NB4 (cell line): Measurements from ENCODE around the gene MFSD11.

Experiments
- DNase-seq: peaks from one replicate; pipeline ENCODE4 v3.0.0; 2010; ENCODE audit warnings: low read depth
- H3K4me3 ChIP-seq: one replicate; pipeline ENCODE4 v1.5.1; 2011; ENCODE audit warnings: mild to moderate bottlenecking, low read depth, low read length, moderate library complexity
- MAX ChIP-seq: IDR thresholded peaks from 2 replicates; pipeline ENCODE4 v1.6.1; 2011; ENCODE audit warnings: low read depth, low read length
- MYC ChIP-seq: IDR thresholded peaks from 2 replicates; pipeline ENCODE4 v1.6.1; 2011; ENCODE audit warnings: low read depth, low read length
- POLR2A ChIP-seq: IDR thresholded peaks from 2 replicates; pipeline ENCODE4 v1.6.1; 2011; ENCODE audit warnings: mild to moderate bottlenecking; ENCODE audit not compliant: insufficient read length; ENCODE audit errors: extremely low read depth
- TF ChIP-seq, protein P1 (sequence below): IDR thresholded peaks from one replicate; pipeline ENCODE4 v1.5.1; 2012; ENCODE audit warnings: low read depth, low read length

Gene MFSD11

GRCh38 chr17:76716146-76716838, 21.6 kb upstream of the MFSD11 start:
- H3K4me3 ChIP-seq: no peak overlapping the region
- peak; percentile 93 for DNase-seq
- peak; percentile 21 for TF ChIP-seq POLR2A
- TF ChIP-seq, protein P1, sequence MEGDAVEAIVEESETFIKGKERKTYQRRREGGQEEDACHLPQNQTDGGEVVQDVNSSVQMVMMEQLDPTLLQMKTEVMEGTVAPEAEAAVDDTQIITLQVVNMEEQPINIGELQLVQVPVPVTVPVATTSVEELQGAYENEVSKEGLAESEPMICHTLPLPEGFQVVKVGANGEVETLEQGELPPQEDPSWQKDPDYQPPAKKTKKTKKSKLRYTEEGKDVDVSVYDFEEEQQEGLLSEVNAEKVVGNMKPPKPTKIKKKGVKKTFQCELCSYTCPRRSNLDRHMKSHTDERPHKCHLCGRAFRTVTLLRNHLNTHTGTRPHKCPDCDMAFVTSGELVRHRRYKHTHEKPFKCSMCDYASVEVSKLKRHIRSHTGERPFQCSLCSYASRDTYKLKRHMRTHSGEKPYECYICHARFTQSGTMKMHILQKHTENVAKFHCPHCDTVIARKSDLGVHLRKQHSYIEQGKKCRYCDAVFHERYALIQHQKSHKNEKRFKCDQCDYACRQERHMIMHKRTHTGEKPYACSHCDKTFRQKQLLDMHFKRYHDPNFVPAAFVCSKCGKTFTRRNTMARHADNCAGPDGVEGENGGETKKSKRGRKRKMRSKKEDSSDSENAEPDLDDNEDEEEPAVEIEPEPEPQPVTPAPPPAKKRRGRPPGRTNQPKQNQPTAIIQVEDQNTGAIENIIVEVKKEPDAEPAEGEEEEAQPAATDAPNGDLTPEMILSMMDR: no peak
- TF ChIP-seq MYC: peak; percentile 73
- TF ChIP-seq MAX: peak; percentile 44; the same call in 1 of the 2 replicates

DNA sequence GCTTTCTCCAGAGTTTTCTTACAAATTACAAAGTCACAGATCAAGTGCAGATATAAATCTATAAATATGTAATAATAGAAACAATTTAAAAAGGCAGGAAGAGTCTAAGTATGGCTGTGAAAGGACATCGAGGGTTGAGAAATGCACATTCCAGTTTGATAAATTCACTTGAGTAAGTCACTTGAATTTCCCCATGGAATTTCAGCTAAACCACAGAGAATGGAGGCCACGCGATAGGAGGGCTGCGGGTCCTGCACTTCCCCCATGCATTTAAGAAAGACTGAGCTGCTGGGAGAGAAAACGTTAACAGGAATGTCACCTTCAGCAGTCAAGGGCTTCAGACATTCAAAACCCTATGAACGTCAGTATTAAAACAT, 21.1 kb upstream of the MFSD11 start:
- TF ChIP-seq, protein P1: no peak
- TF ChIP-seq MAX (no peak), POLR2A (no peak), MYC (no peak)
- H3K4me3 ChIP-seq: no peak overlapping the region
- DNase-seq: peak; percentile 39

- no peak for TF ChIP-seq MYC
- TF ChIP-seq, protein P1: no peak
- TF ChIP-seq POLR2A: no peak
- no peak for TF ChIP-seq MAX
- no peak for DNase-seq
- H3K4me3 ChIP-seq: no peak overlapping the region
Observed at GRCh38 chr17:76718516-76718915, 19.4 kb upstream of the MFSD11 start.

DNA sequence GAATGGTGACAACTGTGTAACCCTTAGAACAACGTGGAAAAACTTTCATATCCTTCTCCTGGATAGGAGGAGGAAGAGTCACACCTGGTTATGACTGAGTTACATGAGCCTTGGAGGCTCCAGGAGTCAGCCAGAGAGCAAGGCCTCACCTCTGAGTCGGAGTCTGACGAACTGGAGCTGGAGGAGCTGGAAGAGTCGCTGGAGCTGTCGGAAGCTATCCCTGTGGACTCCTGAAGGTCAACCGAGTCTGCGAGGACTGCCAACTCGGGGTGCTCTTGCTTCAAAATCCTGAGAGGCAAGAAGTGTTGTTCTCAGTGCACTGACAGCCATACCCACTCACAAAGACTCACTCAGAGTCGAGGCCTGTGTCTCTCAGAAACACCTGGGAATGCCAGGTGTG, 17.7 kb upstream of the MFSD11 start:
- TF ChIP-seq MAX (no peak), MYC (no peak), POLR2A (no peak)
- TF ChIP-seq, protein P1: no peak
- no peak overlapping the region for H3K4me3 ChIP-seq
- no peak for DNase-seq

- no peak for DNase-seq
- H3K4me3 ChIP-seq: no peak overlapping the region
- TF ChIP-seq MAX (no peak), MYC (no peak), POLR2A (no peak)
- TF ChIP-seq, protein P1: no peak
Observed at GRCh38 chr17:76720941-76721340, 17.0 kb upstream of the MFSD11 start.

- no peak for TF ChIP-seq MAX
- TF ChIP-seq, protein P1: no peak
- no peak for TF ChIP-seq MYC
- TF ChIP-seq POLR2A: no peak
- DNase-seq: no peak
- H3K4me3 ChIP-seq: no peak overlapping the region
Observed at GRCh38 chr17:76721463-76721862, 16.5 kb upstream of the MFSD11 start.
